NCI-H82 (cell line): ENCODE data around the gene ABHD14A.

Experiments
- DNase-seq: peaks from one replicate; lab custom pipeline; 2025; lab: John Stamatoyannopoulos, UW

Gene ABHD14A

DNA sequence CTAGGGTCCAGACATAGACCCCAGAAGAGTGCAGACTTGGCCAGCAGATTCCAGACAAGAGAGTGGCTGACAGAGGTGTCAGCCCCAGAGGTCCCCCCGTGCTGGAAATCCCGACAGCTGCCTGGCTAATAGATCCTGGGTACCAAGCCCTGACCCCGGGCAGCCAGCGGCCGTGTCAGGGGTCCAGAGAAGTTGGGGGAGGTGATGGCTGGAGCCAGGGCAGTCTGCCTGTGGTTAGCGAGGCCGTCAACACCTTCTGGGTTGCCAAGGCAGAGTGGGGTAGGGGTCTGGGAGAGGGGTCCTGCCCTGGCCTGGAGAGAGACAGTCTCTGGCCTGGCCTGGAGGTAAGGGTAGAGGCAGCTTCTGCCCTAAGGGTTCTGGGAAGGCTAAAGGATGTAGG, 45.9 kb downstream of the ABHD14A start:
- no peak for DNase-seq

DNA sequence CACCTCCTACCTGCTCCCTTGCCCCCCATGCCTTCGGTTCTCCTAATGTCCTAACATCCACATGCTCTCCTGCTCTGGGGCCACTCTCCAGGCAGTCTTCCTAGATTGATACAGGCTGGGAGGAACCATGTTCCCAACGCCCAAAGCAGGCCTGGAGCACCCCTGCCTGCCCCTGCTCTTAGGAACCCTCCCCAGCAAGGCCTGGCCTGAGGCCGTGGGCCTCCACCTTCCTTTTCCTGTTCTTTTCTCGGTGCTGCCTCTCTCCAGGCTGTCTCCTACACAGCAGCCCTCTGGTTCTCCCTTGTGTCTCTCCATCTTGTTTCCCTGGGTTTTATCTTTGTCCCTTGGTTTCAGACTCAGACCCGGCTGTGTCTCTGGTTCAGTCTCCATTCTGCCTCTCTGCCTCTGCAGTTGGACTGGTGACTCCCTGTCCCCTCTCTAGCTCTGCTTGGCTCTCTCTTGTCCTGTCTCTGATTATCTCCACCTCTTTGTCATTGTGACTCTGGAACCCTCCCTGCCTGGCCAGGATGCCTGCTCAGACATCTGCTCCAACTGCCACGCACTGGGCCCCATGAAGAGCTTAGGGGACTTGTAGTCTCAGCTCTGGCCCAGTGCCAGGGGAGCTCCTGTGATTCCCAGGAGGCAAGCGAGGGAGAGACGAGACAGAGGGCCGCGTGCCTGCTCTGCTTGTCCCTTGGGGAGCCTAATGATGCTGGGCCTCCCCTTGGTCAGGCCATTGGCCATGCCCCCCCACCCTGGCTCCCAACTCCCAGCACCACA, 46.8 kb downstream of the ABHD14A start:
- peak; percentile 99 for DNase-seq

DNA sequence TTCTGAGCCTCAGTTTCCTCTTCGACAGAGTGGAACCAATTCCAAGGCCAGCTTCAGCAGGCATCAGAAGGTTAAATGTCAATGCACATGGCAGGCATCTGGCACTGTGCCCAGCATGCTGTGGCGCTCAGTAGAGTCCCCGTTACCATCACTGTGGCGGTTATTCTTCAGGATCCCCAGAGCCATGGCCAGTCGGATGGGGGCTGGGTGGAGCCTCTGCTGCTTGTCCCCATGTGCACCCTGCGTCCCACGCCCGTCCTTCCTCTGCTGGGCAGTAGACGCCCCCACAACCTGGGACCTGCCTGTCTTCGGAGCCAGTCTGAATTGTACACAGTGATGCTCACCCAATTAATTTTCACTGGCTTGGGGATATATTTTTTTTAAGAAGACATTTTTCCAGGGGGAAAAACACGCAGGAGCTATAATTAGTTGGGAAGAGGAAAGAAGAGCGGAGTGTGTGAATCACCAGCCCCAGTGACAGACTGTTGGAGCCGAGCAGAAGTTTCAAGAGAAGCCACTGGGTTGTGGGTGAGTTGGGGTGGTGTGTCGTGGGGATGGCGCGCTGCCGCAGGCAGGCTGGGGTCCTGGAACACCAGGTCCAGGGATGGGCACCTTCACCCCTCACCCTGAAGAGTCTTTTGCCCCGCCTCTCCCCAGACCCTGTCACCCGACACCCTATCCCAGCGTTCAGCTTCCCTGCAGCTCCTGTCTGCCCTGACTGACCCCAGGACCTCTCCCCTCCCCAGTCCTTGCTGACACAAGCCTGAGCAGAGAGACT, 47.6 kb downstream of the ABHD14A start:
- DNase-seq: peak; percentile 78

DNA sequence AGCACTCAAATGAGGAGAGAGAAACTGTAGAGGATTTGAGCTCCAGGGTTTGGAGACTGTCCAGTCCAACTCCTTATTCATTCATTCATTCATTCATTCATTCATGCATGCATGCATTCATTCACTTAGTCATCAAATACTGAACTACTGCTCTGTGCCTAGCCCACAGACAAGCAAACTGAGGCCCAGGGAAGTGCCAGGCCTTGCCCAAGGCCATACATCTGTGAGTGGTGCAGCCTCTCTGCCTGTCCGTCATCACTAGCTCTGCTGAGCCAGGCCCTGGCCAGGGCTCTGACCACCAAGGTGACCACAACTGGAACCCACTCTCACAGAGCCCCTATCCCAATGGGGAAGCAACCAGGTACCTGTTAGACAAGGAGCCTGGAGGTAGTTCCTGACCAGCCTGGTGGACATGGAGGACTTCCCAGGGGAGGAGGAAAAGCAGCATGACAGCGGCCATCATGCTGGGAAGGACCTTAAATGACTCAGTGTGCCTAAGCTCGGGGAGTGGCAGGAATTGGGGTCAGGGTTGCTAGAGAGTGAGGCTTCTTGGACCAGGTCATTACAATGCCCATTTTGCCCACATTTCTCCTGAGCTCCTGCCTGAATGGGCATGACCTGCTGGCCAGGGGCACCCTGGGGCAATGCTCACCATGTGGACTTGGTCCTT, 48.4 kb downstream of the ABHD14A start:
- DNase-seq: no peak

DNA sequence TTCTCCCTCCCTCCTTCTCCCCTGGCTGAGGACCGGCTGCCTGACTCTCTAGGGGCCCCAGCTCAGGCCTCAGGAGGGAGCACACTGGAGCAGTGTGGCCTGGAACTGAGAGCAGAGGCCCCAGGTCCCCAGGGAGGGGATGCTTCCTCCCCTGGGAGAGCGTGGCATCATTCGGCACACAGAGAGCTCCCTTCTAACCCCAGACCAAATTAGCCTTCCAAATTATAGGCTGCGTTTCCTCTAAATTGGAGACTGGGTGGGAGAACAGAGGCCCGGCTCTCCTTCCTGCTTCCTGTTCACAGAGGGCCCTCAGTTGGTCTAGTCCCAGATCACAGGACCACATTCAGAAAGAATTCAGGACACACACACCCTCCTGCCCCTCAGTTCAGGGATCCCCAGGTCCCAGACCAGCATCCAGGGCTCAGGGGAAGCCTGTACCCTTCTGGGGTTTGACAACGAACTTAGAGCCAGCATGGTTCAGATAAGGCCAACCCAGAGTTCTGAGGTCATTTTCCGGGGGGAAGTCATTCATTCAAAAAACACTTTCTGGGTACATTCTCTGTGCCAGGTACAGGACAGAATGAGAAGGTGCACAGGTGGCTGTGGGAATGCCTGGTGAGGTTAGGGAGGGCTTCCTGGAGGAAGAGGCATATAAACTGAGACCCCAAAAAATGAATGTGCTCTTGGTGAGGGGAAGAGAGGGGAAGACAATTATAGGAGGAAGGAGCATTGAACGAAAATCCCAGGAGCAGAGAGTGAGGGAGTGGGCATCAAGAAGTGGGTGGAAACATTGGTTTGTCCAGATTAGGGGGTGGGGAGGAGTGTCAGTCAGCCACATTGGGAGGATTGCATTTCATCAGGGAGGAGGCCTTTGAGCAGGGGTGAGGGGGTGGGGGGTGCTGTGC, 49.2 kb downstream of the ABHD14A start:
- DNase-seq: peak; percentile 47

DNA sequence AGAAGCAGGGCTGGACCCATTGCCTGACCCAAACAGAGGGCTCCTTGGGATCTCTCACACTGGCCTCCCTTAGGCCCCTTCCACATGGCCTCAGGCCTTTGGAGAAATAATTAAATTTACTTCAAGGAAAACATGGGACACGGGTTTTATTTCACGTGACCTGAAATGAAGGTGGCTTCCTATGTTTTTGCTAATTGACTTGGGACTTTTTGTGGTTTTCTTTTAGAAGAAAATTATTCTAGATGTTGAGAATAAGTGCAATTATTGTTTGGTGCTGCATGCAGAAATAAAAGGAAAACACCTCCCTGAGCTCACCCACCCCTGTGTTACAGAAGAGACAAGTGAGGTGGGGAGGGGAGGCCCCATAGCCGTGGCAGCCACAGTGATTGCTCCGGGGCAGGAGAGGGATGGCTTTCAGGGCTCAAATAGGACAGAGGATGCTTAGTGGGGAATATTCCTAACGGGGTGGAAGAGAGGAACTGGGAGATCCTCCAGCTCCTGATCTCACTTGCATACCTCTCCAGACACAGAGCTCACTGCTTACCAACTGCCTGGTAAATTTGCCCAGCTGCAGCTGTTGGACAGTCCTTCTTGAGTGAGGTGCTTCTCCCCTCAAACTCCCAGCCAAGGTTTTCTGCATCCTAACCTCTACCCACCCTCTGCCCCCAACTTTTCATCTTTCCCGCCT, 50.0 kb downstream of the ABHD14A start:
- no peak for DNase-seq

DNA sequence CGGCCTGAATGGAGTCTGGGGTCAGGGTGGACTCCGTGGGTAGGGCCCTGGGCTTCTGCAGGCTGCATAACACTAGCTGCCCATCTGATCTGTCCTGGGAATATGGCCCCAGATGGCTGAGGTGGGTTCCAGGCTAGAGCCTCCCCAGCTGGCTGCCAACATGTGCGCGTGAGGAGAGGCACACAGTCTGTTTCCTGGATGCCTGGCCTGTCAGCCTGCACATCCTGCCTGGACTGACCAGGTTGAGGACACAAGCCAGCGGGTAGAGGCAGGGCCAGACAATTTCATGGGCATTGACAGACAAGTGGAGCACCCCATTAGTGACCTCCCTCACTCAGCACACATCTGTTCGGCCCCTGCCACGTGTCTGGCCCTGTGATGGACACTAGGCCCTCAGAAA, 50.6 kb downstream of the ABHD14A start:
- peak; percentile 71 for DNase-seq

DNA sequence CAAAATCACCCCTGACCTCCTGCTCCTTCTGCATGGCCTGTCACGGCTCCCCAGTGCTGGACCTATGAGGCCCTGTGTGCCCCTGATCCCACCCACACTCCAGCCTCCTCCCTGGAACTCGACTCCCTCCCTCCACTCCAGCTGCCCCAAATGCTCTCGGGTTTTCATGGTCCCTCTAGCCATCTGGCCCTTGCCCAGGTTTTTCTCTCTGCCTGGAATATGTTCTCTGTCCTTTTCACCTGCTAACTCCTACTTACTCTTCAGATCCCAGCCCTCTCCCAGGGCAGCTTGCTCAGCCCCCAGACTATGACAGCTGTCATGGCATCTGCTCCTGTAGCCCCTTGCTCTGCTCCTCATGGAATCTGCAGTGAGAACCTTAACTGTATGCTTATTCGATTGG, 51.2 kb downstream of the ABHD14A start:
- DNase-seq: peak; percentile 95

DNA sequence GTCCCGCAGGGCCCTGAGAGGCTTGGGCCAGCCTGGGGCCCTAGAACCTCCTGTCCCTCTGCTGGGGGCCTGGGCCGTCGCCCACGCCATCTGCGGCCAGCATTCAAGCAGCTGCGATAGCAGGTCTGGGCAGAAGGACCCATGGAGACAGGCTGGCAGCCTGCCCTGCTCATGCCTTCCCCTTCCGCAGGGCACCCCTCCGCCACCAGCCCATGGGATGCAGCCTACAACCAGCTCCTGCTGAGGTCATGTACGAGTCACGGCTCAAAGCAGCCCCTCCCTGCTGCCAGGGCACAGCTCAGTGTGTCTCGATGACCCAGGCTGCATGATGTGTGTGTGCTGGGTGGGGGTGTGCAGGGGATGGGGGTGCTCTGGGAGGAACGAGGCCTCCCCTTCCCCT, 53.7 kb downstream of the ABHD14A start:
- no peak for DNase-seq

DNA sequence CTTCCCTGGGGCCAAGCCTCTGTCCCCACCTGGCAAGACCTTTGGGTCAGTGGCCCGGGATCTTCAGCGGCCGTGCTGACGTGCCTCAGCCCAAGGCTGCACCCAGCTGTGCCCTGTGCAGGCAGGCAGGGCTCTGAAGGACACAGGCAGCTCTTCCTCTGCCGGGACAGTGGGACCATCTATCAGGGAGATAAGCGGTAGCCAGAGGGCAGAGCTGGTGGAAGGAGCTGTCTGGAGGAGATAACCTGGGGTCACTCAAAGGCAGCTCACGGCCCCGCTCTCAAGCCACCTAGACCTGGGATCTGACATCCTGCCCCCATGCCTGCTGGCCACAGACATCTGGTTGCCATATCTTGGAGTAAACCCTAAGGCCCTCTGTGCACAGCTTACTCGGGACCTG, 54.2 kb downstream of the ABHD14A start:
- DNase-seq: no peak

DNA sequence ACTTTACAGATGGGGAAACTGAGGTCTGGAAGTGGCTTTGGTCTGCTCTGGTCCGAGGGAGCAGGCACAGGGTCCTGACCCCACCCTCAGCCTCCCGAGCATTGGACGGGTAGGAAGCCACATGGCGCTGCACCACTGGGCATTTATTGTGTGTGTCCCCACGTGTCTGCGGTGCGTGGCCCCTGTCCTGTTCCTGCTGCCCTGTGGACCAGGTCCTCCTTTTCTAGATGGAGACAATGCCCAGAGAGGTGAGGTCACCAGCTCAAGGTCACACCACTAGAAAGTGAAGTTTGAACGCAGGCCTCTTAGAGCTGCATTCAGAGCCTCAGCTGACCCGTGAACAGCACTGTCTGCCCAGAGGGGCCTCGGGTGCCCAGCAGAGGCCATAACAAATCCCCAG, 54.7 kb downstream of the ABHD14A start:
- DNase-seq: no peak
